Measurements from ENCODE around the gene TBC1D14. TPM values are rescaled to one million over a fixed set of nuclear protein-coding genes. Genes with fewer than 3 reads are reported as not detected.

TBC1D14 gene
- total RNA-seq, 1 donor = 42.3 TPM

DNA sequence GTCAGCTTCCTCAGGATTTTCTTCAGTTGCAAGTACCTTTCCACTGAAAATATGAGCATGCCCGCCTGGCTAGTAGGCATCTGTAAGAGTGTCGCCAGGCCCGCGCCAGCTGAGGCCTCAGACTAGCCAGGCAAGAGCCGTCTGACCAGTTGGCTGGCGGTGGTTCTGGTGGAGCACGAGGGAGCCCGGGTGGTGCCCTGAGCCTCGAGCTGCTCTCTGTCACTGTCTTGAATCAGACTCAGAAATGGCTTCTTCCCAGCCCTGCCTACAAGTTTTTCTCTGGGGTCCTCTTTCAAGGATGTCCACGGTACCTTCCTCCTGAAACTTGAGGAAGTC is 146.3 kb downstream of the TBC1D14 start:
- no peak for DNase-seq (ENCODE audit: low read depth)
- TF ChIP-seq, protein P1, sequence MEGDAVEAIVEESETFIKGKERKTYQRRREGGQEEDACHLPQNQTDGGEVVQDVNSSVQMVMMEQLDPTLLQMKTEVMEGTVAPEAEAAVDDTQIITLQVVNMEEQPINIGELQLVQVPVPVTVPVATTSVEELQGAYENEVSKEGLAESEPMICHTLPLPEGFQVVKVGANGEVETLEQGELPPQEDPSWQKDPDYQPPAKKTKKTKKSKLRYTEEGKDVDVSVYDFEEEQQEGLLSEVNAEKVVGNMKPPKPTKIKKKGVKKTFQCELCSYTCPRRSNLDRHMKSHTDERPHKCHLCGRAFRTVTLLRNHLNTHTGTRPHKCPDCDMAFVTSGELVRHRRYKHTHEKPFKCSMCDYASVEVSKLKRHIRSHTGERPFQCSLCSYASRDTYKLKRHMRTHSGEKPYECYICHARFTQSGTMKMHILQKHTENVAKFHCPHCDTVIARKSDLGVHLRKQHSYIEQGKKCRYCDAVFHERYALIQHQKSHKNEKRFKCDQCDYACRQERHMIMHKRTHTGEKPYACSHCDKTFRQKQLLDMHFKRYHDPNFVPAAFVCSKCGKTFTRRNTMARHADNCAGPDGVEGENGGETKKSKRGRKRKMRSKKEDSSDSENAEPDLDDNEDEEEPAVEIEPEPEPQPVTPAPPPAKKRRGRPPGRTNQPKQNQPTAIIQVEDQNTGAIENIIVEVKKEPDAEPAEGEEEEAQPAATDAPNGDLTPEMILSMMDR (IDR thresholded peaks at IDR 0.05; ENCODE audit: insufficient read depth, low read depth, low read length) = no peak
- H3K4me3 ChIP-seq (ENCODE audit: low read depth, low read length) = no peak overlapping the region

DNA sequence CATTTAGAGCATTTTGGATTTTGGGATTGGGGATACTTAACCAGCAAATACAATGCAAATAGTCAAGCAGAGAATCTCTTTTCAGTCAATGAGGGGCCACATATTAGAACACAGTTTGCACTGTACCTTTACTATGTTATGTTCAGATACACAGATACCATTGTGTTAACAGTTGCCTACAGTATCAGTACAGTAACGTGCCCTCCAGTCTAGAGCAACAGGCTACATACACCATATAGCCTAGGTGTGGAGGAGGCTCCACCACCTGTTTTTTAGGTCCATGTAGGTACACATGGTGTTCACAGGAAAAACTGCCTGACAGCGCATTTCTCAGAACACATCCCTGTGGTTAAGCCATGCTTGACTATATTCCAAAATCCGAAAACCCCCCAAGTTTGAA is 149.2 kb downstream of the TBC1D14 start:
- TF ChIP-seq, protein P1 (IDR thresholded peaks at IDR 0.05; ENCODE audit: insufficient read depth, low read depth, low read length) = no peak

DNA sequence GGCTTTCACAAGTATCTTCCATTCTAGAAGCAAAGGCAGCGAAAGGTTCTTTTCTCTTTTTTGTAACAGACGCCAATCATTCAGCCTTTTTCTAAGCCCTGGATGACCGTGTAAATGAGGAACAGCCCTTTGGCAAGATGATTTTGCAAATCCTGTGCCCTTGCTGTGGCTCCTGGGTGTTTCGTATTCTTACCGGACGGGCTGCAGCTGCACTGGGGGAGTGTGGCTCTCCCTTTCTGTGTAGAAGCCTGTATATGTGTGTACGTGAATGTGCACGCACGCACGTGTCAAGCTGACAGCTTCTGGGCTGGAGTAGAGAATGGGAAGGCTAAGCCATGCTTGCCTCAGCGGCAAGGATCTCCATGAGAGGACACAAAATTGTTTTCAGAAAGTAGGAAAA is 150.0 kb downstream of the TBC1D14 start:
- no peak overlapping the region for H3K4me3 ChIP-seq (ENCODE audit: low read depth, low read length)
- no peak for DNase-seq (ENCODE audit: low read depth)
- TF ChIP-seq, protein P1 (IDR thresholded peaks at IDR 0.05; ENCODE audit: insufficient read depth, low read depth, low read length) = no peak

More for the DNA sequence above, 149.2 kb downstream of the TBC1D14 start:
- DNase-seq (ENCODE audit: low read depth) = no peak
- no peak overlapping the region for H3K4me3 ChIP-seq (ENCODE audit: low read depth, low read length)

DNA sequence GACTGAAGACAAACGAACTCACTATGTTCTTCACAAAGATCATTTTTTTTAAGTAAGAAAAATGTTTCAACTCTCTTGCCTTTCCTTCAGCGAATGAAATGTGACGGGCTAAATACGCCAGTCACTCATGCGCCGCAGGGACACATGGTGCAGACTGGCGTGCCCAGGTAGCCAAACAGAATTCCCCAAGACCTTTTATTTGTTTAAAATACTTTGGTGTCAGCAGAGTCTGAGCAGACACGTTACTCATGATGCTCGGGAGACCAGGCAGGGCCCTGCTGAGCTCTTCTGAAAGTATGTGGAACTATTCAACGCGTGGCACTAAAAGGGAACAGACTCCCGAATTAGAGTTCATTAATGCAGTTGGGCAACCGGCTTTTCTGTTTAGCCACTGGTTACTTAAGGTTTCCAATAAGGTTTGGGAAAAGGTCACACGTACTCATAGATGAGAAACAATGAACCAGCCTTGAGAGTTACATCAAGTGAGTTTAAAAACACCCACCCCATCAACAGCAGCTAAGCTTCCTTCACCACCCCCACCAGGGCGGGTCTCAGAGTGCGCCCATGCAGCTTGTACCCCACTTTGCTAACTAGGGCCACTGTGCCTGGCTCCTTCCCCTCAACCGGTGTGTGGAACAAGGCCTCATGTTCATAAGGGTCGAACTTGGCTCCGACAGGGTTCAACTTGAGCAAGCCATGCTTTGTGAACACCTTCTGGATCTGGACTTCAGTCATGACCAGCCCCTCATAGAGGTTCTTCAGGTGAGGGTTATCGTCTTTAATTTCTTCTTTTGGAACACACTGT is 150.9 kb downstream of the TBC1D14 start:
- no peak for DNase-seq (ENCODE audit: low read depth)
- TF ChIP-seq, protein P1 (IDR thresholded peaks at IDR 0.05; ENCODE audit: insufficient read depth, low read depth, low read length) = no peak
- H3K4me3 ChIP-seq (ENCODE audit: low read depth, low read length) = no peak overlapping the region

DNA sequence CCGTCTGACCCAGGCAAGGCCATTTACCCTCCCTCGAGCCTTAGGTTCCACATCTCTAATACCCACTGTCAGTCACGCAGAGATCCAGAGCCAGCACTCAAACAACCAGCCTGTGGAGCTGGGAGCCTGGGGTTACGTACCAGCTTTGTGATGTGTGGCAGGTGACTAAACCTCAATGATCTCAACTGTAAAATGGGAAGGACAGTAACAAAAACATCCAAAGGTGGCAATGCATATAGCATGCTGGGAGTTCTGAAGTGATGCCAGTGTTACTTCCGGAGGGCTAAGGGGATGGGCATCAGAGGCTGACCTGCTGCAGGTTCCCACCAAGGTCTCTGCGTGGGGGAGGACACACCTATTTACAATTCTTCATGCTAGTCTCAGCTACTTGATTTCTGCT is 152.2 kb downstream of the TBC1D14 start:
- DNase-seq (ENCODE audit: low read depth) = no peak
- H3K4me3 ChIP-seq (ENCODE audit: low read depth, low read length) = no peak overlapping the region
- TF ChIP-seq, protein P1 (IDR thresholded peaks at IDR 0.05; ENCODE audit: insufficient read depth, low read depth, low read length) = no peak

DNA sequence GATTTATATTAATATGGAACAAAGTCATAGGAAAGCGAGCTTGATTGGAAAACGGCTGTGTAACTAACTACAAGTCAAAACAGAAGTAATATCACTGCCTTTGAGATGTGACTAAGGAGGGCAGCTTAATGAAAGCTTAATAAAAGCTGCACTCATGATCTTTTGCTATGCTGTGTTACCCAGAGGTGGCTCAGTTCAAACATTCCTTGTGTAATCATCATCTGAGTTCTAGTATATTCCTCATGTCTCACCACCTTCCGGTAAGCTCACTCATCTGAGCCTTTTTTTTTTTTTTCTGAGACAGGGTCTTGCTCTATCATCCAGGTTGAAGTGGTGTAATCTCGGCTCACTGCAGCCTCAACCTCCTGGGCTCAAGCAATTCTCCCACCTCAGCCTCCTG is 153.2 kb downstream of the TBC1D14 start:
- no peak for DNase-seq (ENCODE audit: low read depth)
- H3K4me3 ChIP-seq (ENCODE audit: low read depth, low read length) = no peak overlapping the region
- TF ChIP-seq, protein P1 (IDR thresholded peaks at IDR 0.05; ENCODE audit: insufficient read depth, low read depth, low read length) = no peak

DNA sequence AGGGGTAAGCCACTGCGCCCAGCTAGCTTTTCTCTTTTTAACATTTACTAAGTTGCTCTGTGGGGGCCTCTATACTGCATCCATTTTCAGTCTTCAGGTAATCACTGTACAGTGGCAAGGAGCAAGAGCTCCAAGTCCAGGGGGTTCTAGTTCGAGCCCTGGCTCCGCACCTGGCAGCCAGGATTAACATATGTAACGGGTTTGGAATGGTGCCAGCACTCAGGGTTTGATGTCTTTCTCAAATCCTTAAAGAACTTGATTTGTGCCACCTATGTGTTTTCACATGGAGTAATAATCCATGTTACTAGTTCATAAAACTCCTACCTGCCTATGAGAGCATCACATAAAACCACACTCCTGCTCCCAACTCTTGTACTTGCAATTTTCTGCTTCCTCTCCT is 153.7 kb downstream of the TBC1D14 start:
- no peak for DNase-seq (ENCODE audit: low read depth)
- H3K4me3 ChIP-seq (ENCODE audit: low read depth, low read length) = no peak overlapping the region
- TF ChIP-seq, protein P1 (IDR thresholded peaks at IDR 0.05; ENCODE audit: insufficient read depth, low read depth, low read length) = no peak

All from fibroblast of villous mesenchyme (primary cell).